Skin epidermis (tissue), 12 donors: Measurements from ENCODE around the gene KAT2B.
"Not testable (repeated sequence)": the region's sequence is repeated elsewhere in the genome, so short reads cannot be mapped to it uniquely, and the experiment has no call there.

ENCODE experiments used
- H3K27ac ChIP-seq, 21 experiments: fragments of 200-600 bp; sonication (generic) in 11 of 21; one replicate each; pipeline ENCODE4 v1.5.0; 2020; ENCODE audit warnings: mild to moderate bottlenecking in 3 of 21, inconsistent platforms in 2 of 21, moderate library complexity in 2 of 21
- H3K4me3 ChIP-seq, 7 experiments: fragments of 200-600 bp; sonication (generic) in 2 of 7; one replicate each; pipeline ENCODE4 v1.5.0; 2020; ENCODE audit warnings: inconsistent platforms in 2 of 7, mild to moderate bottlenecking in 2 of 7, moderate library complexity in 1 of 7

Gene KAT2B

GRCh38 chr3:20040548-20041196 is 426 bp downstream of the KAT2B start:
- H3K4me3 ChIP-seq, result peak overlapping the region; percentile 61 to 93 (median 74)
- peak overlapping the region in 20 of 21 experiments; percentile 81 to 98 (median 90) for H3K27ac ChIP-seq

DNA sequence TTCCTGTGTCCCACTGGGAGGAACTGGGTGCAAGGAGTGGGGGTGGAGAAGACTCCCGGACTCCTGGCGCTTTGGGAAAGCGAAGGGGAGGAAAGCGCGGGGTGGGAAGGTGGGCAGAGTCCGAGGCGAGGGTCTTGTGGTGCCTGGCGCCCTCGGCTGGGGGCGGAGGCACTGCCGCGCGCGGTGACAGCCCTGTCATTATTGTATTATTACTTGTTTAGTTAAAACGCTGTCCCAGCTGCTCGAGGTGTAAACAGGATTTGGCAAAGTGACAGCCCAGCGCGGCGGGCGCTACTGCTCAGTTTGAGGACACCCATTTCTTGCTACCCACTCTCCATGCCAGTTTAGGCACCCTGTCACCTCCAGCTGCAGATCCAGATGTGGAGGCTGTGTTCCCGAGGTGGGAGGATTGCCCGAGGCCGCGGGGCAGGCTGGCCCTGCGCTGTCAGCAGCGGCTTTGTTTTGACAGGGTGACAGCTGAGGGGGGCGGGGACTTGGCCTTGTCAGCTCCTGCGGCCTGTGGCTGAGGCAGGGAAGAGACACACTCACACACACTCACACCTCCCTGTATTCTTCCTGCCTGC is 1.0 kb downstream of the KAT2B start:
- Histone ChIP-seq H3K27ac (peak overlapping the region in 20 of 21 experiments; percentile 81 to 98 (median 90)), H3K4me3 (peak overlapping the region; percentile 61 to 93 (median 74))

DNA sequence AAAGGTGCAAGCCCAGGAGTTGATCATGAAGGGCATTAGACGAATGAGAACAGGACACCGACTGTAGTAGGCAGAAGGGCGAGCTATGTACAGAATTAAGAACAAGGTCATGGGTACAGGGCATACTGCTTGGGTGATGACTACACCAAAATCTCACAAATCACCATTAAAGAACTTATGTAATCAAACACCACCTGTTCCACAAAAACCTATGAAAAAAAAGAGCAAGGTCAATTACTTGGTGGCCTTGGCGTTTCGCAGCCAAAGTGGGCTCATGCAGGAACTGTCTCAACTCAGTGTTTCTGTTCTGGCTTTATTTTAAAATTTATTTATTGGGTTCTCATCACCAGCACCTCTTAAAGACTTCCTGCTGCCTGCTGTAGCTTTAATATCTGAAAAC is 2.1 kb downstream of the KAT2B start:
- Histone ChIP-seq H3K4me3 (no peak overlapping the region), H3K27ac (peak overlapping the region in 16 of 21 experiments; percentile 25 to 98 (median 90))

- peak overlapping the region in 2 of 7 experiments; percentile 10 to 19 for H3K4me3 ChIP-seq
Observed at GRCh38 chr3:20043396-20043795, 3.1 kb downstream of the KAT2B start.

GRCh38 chr3:20043825-20044224 is 3.6 kb downstream of the KAT2B start:
- peak overlapping the region in 19 of 21 experiments; percentile 12 to 97 (median 76) for H3K27ac ChIP-seq
- H3K4me3 ChIP-seq, result peak overlapping the region in 2 of 7 experiments; percentile 10 to 19

More at GRCh38 chr3:20043396-20043795, 3.1 kb downstream of the KAT2B start:
- peak overlapping the region in 19 of 21 experiments; percentile 12 to 97 (median 76) for H3K27ac ChIP-seq

GRCh38 chr3:20045141-20045540 is 4.9 kb downstream of the KAT2B start:
- H3K27ac ChIP-seq, result peak overlapping the region in 2 of 21 experiments; percentile 19 to 95
- not testable (repeated sequence) for H3K4me3 ChIP-seq

GRCh38 chr3:20046556-20046955 is 6.3 kb downstream of the KAT2B start:
- H3K27ac ChIP-seq, result peak overlapping the region in 1 of 21 experiments; percentile 37

DNA sequence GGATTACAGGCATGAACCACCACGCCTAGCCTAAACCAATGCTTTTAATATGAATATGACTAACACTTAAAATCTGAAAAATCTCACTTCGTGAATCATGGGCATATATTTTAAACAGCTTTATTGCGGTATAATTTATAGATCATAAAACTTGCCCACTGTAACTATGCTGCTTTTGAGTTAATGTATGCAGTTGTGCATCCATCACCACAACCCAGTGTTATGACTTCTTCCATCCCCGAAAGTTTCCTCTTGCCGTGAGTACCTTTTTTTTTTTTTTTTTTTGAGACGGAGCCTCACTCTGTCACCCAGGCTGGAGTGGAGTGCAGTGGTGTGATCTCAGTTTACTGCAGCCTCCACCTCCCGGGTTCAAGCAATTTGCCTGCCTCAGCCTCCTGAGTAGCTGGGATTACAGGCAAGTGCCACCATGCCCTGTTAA is 7.1 kb downstream of the KAT2B start:
- H3K27ac ChIP-seq, result peak overlapping the region in 9 of 21 experiments; percentile 4 to 64 (median 22)
- H3K4me3 ChIP-seq, result no peak overlapping the region

More at GRCh38 chr3:20046556-20046955, 6.3 kb downstream of the KAT2B start:
- no peak overlapping the region for H3K4me3 ChIP-seq

DNA sequence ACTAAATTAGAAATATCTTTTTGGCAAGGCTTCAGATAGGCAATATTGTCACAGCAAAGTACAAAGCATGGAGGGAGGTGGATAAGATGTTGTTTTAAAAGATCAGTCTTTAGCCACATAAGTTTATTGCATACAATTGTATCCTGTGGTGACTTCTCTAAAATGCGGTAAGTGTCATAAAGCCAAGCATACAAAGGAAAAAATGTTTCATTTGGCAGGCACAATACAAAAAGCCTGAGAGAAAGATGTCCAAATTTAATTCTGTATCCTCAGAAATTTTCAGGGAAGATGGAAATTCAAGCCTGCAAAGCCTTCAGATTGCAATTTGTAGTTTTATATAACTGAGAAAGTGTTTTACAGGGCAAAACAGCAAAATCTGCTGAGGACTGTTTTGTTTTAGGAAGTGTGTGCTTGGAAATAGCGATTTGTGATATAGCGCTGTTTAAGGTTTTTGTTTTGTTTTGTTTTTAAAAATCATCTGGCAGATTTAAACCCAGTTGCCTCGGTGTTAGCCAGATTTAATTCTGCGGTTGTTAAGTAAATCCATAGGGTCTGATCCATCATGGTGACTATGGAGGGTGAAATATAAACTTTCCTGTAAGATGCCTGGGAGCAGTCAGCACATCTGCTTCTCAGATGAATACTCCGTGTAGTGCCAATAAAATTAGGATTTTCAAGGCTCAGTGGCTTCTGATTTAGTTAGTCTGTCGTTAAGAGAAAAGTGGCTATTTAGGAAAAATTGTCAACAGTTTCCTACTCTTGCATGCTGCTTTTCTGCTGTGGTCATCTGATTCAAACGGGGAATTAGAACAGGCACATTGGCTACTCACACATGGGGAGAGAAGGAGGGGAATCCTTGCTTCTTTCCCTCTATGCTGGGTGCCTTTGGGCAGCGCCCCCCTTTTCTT is 8.0 kb downstream of the KAT2B start:
- H3K27ac ChIP-seq, result peak overlapping the region in 18 of 21 experiments; percentile 1 to 64 (median 24)
- peak overlapping the region in 1 of 7 experiments; percentile 5 for H3K4me3 ChIP-seq

DNA sequence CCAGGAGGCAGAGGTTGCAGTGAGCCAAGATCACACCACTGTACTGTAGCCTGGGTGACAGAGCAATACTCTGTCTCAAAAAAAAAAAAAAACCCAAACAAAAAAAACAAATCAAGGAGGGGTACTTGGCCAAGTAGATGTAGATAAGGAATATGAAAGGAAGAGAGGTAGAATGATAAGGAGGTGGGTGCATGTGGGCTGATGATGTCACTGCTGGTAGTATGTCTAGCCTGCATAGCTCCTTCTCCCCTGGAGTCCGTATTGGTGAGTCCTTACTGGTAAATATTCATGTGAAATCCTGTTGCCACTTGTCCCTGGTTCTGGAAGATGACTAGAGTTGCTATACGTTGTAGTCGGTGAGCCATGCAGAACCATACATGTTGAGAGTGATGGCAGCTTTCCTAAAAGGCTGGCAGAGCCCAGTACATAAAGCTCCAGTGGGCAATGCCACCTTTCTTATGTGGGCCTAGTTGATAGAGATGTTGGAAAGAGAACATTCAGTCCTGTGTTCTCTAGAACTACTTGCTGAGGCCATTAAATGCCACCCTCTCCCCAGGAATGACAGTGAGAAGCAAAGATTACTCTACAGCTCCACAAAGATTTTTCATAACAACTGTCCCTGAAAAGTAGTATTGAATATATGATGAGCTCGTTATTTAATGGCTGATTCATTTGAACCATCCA is 11.0 kb downstream of the KAT2B start:
- Histone ChIP-seq H3K27ac (peak overlapping the region in 1 of 21 experiments; percentile 21), H3K4me3 (no peak overlapping the region)

DNA sequence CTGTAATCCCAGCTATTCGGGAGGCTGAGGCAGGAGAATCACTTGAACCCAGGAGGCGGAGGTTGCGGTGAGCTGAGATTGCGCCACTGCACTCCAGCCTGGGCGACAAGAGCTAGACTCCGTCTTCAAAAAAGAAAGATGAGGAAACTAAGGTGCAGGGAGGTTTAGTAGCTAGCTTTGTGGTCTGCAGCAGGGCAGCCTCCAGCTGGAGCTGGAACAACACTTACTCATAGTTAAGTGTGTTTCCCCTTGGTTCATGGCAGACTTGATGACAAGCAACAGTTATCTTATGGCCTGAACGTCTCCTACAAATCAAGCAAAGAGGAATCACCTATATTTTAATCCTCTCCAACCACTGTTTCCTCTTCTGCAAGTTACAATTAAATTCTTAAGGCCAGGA is 12.6 kb downstream of the KAT2B start:
- Histone ChIP-seq H3K27ac (no peak overlapping the region), H3K4me3 (no peak overlapping the region)

GRCh38 chr3:20054549-20054987 is 14.3 kb downstream of the KAT2B start:
- Histone ChIP-seq H3K27ac (peak overlapping the region in 17 of 21 experiments; percentile 25 to 82 (median 66)), H3K4me3 (no peak overlapping the region)

DNA sequence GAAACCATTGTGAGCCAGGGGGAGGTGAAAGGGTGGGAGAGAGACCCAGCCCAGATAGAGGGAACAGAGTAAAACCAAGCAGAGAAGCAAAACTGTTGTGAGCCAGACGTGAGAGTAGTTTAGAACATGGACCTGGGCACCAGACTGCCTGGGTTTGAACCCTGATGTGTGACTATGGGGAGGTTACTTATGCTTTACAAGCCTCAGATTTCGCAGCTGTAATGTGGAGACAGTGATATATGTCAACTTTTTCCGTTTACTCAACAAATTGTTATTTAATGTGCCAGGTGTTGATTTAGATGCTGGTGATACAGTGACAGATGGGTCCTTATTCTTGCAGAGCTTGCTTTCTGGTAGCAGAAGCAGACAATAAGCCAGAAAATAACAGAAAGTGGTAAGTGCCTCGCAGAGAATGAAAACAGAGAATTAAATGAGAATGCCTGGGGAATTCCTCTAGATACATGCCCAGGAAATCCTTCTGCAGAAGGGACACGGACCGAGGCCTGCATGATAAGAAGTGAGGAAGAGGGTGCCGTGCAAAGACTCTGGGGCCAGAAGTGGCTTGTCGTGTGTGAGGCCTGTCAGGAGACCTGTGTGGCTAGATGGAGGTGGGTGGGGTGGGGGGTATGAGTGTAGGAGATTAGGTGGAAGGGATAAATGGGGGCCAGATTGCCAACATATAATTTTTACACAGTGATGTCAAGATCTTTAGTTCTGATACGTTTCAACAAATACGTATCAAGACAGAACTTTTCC is 15.0 kb downstream of the KAT2B start:
- H3K4me3 ChIP-seq, result no peak overlapping the region
- peak overlapping the region in 17 of 21 experiments; percentile 25 to 82 (median 66) for H3K27ac ChIP-seq

GRCh38 chr3:20055842-20056241 is 15.6 kb downstream of the KAT2B start:
- no peak overlapping the region for H3K4me3 ChIP-seq
- peak overlapping the region in 13 of 21 experiments; percentile 50 to 86 (median 70) for H3K27ac ChIP-seq

DNA sequence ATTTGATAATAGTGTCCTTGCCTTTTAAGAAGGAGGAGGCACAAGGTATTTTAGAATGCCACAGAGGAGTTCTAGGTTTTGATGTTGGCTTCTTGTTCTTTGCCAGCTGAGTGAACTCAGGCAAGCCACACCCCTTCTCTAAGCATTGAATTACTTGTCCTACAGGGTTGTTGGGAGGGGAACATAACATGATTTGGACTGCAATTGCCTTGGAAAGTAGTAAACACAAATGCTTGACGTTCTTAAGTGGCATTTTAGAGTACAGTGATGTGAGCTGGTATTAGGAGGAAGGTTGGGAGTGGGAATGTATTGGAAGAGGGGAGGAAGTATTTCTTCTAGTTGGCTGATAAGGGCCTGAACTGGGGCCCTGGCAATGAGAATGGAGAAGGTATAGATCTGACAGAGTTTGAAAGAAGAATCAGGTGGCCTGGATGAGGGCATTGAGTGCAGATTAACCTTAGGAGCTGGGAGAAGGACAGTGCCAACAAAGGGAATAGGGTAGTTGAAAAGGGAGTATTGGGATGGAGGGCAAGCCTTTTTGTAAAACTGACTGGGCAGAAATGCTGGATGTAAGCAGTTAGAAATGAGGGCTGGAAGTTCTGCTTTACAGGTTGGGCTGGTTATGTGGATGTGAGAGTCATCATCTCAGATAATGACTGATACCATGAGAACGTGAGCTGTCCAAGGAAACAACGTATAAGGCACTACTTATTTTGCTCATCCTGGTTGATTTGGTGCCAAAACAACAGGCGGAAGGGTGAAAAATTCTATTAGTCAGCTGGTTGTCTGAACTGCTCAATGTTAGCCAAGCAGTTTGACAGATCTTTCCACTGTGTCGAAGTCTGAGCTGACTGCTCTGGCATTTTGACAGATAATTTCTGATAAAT is 16.7 kb downstream of the KAT2B start:
- H3K4me3 ChIP-seq, result no peak overlapping the region
- peak overlapping the region in 20 of 21 experiments; percentile 37 to 86 (median 70) for H3K27ac ChIP-seq

- no peak overlapping the region for H3K4me3 ChIP-seq
- peak overlapping the region in 20 of 21 experiments; percentile 7 to 86 (median 70) for H3K27ac ChIP-seq
Observed at GRCh38 chr3:20057612-20058180, 17.4 kb downstream of the KAT2B start.

- H3K27ac ChIP-seq, result peak overlapping the region in 2 of 21 experiments; percentile 35 to 65
- no peak overlapping the region for H3K4me3 ChIP-seq
Observed at GRCh38 chr3:20059929-20060328, 19.7 kb downstream of the KAT2B start.
